ENCODE data around the gene BBC3.
A peak's percentile ranks its signal among the peaks of the same experiment; 100 is the strongest.

The BBC3 gene

DNA sequence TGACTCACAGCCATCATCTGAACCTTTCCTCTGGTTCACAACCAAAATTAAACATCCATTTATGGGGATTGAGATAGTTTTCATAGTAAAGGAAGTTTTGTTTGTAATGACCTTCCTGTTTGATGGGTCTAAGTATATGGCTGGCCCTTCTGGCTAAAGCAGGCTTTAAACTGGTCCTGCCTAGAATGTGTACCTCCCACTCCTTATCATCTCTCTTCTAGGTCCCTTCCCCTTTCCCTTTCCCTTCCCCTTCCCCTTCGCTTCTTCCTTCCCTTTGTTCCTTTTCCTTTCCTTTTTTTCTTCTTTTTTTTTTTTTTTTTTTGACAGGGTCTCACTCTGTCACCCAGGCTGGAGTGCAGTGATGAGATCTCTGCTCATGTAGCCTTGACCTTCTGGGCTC lies 35.6 kb downstream of the BBC3 start:
- DNase-seq (ENCODE audit: low read depth) = no peak

DNA sequence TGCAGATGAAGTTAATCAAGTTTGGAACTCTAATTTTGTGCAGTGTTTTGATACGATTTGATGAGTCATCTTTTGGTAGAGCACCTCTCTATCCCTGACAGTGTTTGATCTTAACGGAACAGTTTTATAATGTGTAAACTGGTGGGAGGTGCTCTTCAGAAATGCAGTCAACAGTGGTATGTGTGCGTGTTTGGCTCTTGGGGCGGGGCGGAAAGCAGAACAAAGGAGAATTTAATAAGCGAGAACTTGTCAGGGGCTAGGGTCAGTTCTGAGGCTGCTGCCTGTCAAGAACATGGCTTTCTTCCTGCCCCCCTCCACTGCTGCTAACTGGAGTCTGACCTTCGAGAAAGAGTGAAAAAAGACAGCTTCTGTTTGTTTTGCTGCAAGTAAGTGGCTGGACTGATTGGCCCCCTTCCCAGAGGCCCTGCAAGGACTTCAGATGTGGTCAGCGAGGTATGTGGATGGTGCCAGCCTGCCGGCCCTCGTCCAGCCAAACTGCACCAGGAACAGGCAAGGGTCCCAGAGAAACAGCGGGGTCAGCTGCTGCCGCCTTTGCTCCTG lies 40.8 kb downstream of the BBC3 start:
- peak; percentile 58 for DNase-seq (ENCODE audit: low read depth)

- no peak for DNase-seq (ENCODE audit: low read depth)
Measured at GRCh38 chr19:47188507-47189033, 42.4 kb downstream of the BBC3 start.

- DNase-seq (ENCODE audit: low read depth) = no peak
Measured at GRCh38 chr19:47187797-47188196, 43.2 kb downstream of the BBC3 start.

DNA sequence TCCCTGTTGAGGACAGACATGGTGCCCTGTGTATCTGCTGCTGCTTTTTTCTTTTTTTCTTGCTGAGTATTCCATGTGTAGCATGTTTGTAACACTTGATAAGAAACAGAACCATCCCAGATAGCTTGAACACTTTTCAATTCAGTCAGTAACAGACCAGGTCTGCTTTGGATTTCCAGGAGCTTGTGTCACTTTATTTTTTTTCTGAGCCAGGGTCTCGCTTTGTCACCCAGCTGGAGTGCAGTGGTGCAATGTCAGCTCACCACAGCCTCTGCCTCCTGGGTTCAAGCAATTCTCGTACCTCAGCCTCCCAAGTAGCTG lies 43.7 kb downstream of the BBC3 start:
- no peak for DNase-seq (ENCODE audit: low read depth)

GRCh38 chr19:47186446-47187334 lies 44.3 kb downstream of the BBC3 start:
- DNase-seq (ENCODE audit: low read depth) = peak; percentile 83

DNA sequence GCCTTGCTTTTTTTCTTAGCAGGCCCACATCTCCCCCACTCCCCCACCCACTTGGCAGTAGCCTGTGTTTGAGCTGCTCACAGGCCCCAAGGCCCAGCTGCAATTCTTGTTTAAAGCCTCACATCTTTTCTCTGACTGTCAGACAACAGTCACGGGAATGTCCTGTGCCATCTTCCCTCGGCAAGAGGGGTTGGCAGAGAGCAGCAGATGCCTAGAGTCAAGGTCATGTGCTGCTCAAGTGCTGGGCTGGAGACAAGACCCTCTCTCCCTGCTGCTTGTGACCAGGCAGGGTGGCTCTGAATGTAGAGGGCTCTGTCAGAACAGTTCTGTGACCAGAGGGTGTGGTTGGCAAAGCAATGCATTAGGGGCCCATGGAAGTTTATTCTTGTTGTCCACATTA lies 47.4 kb downstream of the BBC3 start:
- DNase-seq (ENCODE audit: low read depth) = no peak

DNA sequence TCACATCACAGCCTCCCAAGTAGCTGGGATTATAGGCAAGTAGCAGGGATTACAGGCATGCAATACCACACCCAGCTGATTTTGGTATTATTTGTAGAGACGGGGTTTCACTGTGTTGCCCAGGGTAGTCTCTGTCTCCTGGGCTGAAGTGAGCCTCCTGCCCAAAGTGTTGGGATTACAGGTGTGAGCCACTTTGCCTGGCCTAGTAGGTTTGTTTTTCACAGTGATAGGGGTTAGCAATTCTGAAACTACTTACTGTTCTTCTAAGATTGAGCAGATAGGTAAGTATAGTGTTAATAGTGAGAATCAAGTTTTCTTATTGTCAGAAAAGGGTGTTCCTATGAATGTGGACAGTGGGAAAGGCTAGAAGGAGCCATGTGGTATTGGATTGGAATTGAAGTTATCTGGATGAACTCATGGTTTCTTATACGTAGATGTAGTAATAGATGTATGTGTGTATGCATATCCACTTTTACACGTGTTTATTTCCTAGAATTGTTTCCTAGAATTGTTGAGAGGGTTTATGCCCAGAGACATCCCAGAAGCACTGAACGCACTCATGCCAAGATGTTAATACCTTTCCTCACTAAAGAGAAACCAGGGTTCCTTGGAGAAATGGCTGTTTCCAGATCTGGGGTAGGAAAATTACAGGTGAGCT lies 51.2 kb downstream of the BBC3 start:
- no peak for DNase-seq (ENCODE audit: low read depth)

GRCh38 chr19:47176627-47177090 lies 54.3 kb downstream of the BBC3 start:
- peak; percentile 32 for DNase-seq (ENCODE audit: low read depth)

DNA sequence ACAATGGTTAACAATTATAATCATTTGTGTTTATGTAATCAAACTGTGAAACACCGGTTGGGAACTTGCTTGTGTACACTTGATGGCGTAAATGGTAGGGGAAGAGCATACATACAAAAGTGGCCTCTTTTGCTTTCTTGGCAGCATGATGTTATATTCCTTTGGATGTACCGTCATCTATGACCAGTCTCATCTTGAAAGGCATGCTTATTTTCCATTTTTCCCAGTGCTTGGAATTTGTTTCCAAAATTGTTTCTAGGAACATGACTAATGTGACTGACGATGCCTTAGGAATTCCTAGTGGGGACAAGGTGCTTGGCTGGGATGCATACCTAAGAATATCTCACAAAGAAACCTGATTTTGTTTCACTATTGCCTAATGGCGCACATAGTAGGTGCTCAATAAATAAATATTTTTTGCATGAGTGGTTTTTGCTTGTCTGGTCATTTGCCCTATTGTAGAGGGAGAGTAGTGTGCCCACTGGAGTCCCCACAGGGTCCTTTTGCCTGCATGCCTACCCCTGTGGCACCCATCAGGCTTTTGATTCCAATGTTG lies 54.9 kb downstream of the BBC3 start:
- DNase-seq (ENCODE audit: low read depth) = no peak

DNA sequence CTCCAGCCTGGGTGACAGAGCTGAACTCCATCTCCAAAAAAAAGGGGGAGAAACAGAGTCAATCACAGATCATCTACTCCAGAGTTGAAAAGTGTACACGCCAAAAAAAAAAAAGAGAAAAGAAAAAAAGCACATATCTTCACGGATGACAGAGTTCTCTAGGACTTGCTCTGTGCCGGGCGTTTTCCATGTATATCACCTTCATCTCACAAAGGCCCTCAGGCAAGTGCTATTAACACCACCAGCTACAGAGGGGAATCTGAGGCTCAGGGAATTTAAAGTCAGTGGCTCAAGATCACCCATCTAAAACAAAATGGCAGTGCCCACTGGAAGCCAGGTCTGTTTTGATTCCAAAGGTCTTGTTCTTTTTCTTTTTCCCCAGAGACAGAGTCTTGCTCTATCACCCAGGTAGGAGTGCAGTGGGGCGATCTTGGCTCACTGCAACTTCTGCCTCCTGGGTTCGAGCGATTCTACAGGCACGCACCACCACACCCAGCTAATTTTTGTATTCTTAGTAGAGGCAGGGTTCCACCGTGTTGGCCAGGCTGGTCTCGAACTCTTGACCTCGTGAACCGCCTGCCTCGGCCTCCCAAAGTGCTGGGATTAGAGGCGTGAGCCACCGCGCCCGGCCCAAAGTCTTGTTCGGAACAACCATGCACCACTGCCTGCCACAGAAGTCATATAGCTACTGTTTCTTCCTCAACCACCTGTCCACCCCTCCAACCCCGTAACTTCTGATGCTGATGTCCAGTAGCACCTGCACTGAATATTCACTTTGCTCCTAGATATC lies 58.1 kb downstream of the BBC3 start:
- no peak for DNase-seq (ENCODE audit: low read depth)
